ENCODE results near the gene TMEM245.

GRCh38 chr9:109107402-109108240, 12.1 kb downstream of the TMEM245 start:
- no peak for TF ChIP-seq EZH2phosphoT487 (IDR thresholded peaks at IDR 0.05; ENCODE audit: insufficient read depth, low read depth)
- no peak for TF ChIP-seq EZH2 (IDR thresholded peaks at IDR 0.05; ENCODE audit: insufficient read depth, poor library complexity, severe bottlenecking)

All from GM23248 (cell line).